Myometrial cell (primary cell): Measurements from ENCODE around the gene OR4D9. TPM values are rescaled to one million over a fixed set of nuclear protein-coding genes. Genes with fewer than 3 reads are reported as not detected.

Source experiments
- total RNA-seq: library from RNA; depleted of rRNA; stranded (reverse); fragments of >200 nt; gene quantifications from 2 replicates; pipeline ENCODE4 v1.2.3, GENCODE V29; 2015

OR4D9 gene
- total RNA-seq: not detected in 2 replicates

DNA sequence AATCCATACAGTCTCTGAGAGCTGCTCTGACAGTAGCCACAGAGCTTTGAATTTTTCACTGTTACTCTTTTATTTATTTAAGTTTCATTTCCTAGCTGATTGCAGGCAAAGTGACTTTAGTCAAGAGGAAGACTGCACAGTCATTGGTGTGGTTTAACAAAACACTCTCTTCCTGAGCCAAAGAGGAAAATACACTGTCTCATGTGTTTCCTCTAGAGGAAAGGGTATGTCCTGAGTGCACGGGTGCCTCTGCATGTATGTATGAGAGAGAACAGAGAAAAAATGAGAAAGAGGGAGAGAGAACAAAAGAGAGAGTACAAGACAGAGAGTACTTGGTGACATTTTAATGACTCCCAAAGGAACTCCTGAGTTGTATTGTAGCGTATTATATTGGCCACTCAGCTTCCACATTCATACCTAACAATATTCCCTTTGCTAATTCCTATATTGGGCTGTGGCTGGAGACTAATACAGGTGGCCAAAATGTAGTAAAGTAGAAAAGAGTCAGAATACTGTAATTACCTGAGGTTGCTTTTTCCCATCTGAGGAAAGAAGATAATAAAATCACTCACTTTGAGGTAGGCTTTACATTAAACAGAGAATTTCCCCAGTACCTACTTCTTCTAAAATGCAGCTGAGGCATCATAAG lies at the start of gene OR4D9:
OR4D9 (plus strand) TSS at position 599 of the 649 bp plus-strand sequence. CDS start 3,374 bp downstream, outside the sequence.

DNA sequence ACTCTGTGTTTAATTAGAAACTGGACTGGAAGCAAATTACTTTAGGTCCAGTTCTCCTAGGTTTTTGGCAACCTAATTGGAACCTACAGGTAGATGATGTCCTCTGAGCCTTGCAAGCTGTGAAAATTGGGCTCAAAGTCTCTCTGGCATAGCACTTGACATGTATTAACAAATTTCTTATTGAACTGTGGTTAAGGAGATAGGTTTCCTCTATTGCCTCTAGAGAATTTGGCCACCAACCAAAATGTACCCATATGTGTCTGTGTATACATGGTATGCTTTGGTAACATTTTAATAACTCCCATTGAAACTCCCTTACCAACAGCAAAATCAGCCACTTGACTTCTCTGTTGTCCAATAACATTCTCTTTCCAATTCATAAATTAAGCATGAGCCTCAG lies 38.3 kb upstream of the OR4D9 start, which contains the start of gene OR4D10:
OR4D10 (plus strand) TSS at position 301 of the 400 bp plus-strand sequence. CDS start 4,115 bp downstream, outside the sequence.

DNA sequence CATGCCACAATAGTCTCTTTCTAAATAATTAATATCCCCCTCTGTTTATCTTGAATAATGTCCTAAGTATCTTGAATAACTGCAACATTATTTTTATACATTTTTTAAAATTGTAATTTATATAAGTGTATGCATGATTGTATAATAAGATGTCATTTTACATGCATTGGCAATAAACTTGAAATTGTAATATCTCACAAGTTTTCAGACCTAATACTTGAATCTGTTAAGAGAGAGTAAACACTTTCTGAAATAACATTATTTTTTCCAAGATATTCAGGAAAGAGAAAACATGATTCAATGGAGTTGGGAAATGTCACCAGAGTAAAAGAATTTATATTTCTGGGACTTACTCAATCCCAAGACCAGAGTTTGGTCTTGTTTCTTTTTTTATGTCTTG lies 8.1 kb upstream of the OR4D9 start, which contains the start of gene OR4D11:
OR4D11 (plus strand) TSS at position 301 of the 400 bp plus-strand sequence; CDS start at position 301, 0 bp downstream.

Other genes with a start within 250 kb of the OR4D9 start
- gene OR5AN1, start 152.6 kb upstream of the OR4D9 start, total RNA-seq: not detected in 2 replicates
- not detected in 2 replicates for gene OR5A2, start 85.1 kb upstream of the OR4D9 start, total RNA-seq
- gene OR5A1, start 75.1 kb upstream of the OR4D9 start, total RNA-seq: not detected in 2 replicates
- gene OR4D6, start 54.6 kb upstream of the OR4D9 start, total RNA-seq: not detected in 2 replicates
- not detected in 2 replicates for gene OR4D10, start 38.2 kb upstream of the OR4D9 start, total RNA-seq
- not detected in 2 replicates for gene OR4D11, start 8.0 kb upstream of the OR4D9 start, total RNA-seq
- gene OSBP, start 104.2 kb downstream of the OR4D9 start, total RNA-seq: 17.0 and 22.2 TPM in 2 replicates
- 9.2 and 16.3 TPM in 2 replicates for gene PATL1, start 157.5 kb downstream of the OR4D9 start, total RNA-seq
- gene OR10V1, start 202.3 kb downstream of the OR4D9 start, total RNA-seq: not detected in 2 replicates
- 8.9 and 11.0 TPM in 2 replicates for gene STX3, start 243.8 kb downstream of the OR4D9 start, total RNA-seq